Measurements from ENCODE around the gene DCC. TPM values are rescaled to one million over a fixed set of nuclear protein-coding genes. Genes with fewer than 3 reads are reported as not detected.

Gene DCC
- polyA plus RNA-seq, 1 of the 3 experiments (the other 2 are of a cell fraction) = 0.20 TPM

DNA sequence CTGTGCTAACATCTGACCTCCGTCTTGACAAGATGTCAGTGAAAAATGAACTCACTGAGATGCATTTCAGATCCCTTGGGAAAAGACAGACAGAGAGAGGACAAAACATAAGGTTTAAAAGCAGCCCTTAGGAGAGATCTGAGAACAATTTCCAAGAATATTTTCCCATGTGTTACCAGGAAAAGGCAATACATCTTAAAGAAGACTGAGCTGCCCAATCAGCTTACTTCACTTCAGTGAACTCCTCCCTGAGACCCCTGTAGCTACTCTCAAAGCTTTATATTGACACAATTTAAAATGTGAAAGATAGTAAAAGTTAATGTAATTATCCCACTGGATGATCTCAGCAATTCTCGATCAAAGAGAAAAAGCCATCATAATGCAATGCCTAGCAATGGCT, 505.0 kb downstream of the DCC start (continued):
- TF ChIP-seq, protein P1, sequence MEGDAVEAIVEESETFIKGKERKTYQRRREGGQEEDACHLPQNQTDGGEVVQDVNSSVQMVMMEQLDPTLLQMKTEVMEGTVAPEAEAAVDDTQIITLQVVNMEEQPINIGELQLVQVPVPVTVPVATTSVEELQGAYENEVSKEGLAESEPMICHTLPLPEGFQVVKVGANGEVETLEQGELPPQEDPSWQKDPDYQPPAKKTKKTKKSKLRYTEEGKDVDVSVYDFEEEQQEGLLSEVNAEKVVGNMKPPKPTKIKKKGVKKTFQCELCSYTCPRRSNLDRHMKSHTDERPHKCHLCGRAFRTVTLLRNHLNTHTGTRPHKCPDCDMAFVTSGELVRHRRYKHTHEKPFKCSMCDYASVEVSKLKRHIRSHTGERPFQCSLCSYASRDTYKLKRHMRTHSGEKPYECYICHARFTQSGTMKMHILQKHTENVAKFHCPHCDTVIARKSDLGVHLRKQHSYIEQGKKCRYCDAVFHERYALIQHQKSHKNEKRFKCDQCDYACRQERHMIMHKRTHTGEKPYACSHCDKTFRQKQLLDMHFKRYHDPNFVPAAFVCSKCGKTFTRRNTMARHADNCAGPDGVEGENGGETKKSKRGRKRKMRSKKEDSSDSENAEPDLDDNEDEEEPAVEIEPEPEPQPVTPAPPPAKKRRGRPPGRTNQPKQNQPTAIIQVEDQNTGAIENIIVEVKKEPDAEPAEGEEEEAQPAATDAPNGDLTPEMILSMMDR (IDR thresholded peaks at IDR 0.05) = no peak
- no peak for TF ChIP-seq REST (IDR thresholded peaks at IDR 0.05; ENCODE audit: low read depth, low read length)
- TF ChIP-seq FOXM1 (IDR thresholded peaks at IDR 0.05; ENCODE audit: low read depth) = no peak
- no peak for TF ChIP-seq MXI1 (IDR thresholded peaks at IDR 0.05; ENCODE audit: low read depth, low read length)
- TF ChIP-seq, protein P2, sequence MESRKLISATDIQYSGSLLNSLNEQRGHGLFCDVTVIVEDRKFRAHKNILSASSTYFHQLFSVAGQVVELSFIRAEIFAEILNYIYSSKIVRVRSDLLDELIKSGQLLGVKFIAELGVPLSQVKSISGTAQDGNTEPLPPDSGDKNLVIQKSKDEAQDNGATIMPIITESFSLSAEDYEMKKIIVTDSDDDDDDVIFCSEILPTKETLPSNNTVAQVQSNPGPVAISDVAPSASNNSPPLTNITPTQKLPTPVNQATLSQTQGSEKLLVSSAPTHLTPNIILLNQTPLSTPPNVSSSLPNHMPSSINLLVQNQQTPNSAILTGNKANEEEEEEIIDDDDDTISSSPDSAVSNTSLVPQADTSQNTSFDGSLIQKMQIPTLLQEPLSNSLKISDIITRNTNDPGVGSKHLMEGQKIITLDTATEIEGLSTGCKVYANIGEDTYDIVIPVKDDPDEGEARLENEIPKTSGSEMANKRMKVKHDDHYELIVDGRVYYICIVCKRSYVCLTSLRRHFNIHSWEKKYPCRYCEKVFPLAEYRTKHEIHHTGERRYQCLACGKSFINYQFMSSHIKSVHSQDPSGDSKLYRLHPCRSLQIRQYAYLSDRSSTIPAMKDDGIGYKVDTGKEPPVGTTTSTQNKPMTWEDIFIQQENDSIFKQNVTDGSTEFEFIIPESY (IDR thresholded peaks at IDR 0.05; ENCODE audit: borderline replicate concordance, low read depth) = no peak
- no peak for TF ChIP-seq SIN3A (IDR thresholded peaks at IDR 0.05; ENCODE audit: borderline replicate concordance, low read depth, low read length)
- TF ChIP-seq MEF2A (IDR thresholded peaks at IDR 0.05; ENCODE audit: borderline replicate concordance, low read depth) = no peak
- TF ChIP-seq JUND (IDR thresholded peaks at IDR 0.05) = no peak

DNA sequence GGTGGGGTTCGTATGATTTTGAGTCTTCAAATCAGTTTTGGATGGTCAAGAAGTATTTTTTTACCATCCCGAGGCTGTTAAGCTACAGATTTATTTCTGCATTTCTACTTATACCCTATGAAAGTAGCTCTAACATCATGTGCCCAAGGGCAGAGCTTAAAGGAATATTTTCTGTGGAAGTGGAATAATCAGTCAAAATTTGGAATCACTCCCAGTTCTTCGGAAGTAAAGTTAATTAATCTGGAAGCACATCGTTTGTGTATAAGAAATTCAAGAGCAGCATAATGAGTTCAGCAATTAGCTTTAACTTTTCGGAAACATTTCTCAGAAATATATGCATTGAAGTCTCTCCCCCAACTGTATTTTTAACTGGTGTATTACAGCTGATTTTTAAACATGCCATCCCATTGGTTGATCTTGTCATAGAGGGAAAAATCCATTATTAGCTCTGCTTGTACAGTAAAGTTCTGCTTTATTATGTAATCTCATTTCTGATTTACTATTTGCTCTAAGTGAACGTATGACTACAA, 510.1 kb downstream of the DCC start:
- no peaks in the 10 kb centered on the region for H3F3A ChIP-seq (replicated peaks; ENCODE audit: insufficient read depth)
- no peaks in the 10 kb centered on the region for H3K79me2 ChIP-seq (ENCODE audit: insufficient read depth)
- H3K9me2 ChIP-seq = no peaks in the 10 kb centered on the region
- H3K4me3 ChIP-seq (ENCODE audit: low read depth in 2 of 2, low read length in 1 of 2) = no peak overlapping the region
- TF ChIP-seq TCF12 (IDR thresholded peaks at IDR 0.05) (no peak), POLR2AphosphoS5 (IDR thresholded peaks at IDR 0.05; ENCODE audit: low read depth, low read length) (no peak), RAD21 (IDR thresholded peaks at IDR 0.05; ENCODE audit: low read length) (no peak), YY1 (IDR thresholded peaks at IDR 0.05; ENCODE audit: low read depth) (no peak), JUND (IDR thresholded peaks at IDR 0.05) (no peak), CHD2 (IDR thresholded peaks at IDR 0.05; ENCODE audit: low read length, partially characterized antibody) (no peak), MEF2A (IDR thresholded peaks at IDR 0.05; ENCODE audit: borderline replicate concordance, low read depth) (no peak), FOSL2 (IDR thresholded peaks at IDR 0.05; ENCODE audit: borderline replicate concordance, low read depth) (no peak), RXRA (IDR thresholded peaks at IDR 0.05; ENCODE audit: borderline replicate concordance, low read depth) (no peak), RFX5 (IDR thresholded peaks at IDR 0.05; ENCODE audit: low read length) (no peak), EP300 (IDR thresholded peaks at IDR 0.05; ENCODE audit: borderline replicate concordance in 1 of 2, low read depth in 1 of 2, low read length in 1 of 2) (no peak), SIN3A (IDR thresholded peaks at IDR 0.05; ENCODE audit: borderline replicate concordance, low read depth, low read length) (no peak), MXI1 (IDR thresholded peaks at IDR 0.05; ENCODE audit: low read depth, low read length) (no peak), NRF1 (IDR thresholded peaks at IDR 0.05; ENCODE audit: low read depth, low read length) (no peak), GATA2 (CRISPR knock-in tag; IDR thresholded peaks at IDR 0.05) (no peak)
- TF ChIP-seq, protein P3, sequence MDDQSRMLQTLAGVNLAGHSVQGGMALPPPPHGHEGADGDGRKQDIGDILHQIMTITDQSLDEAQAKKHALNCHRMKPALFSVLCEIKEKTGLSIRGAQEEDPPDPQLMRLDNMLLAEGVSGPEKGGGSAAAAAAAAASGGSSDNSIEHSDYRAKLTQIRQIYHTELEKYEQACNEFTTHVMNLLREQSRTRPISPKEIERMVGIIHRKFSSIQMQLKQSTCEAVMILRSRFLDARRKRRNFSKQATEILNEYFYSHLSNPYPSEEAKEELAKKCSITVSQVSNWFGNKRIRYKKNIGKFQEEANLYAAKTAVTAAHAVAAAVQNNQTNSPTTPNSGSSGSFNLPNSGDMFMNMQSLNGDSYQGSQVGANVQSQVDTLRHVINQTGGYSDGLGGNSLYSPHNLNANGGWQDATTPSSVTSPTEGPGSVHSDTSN (IDR thresholded peaks at IDR 0.05) = no peak
- TF ChIP-seq, protein P2 (IDR thresholded peaks at IDR 0.05; ENCODE audit: borderline replicate concordance, low read depth) = no peak
- no peaks in the 10 kb centered on the region for H3K27me3 ChIP-seq (ENCODE audit: insufficient read depth)
- no peak overlapping the region for H3K27ac ChIP-seq (ENCODE audit: low read depth in 2 of 2, low read length in 1 of 2)
- H3K9ac ChIP-seq = no peak overlapping the region
- H3K4me1 ChIP-seq (ENCODE audit: control insufficient read depth in 1 of 2, insufficient read depth in 2 of 2, low read depth in 1 of 2, low read length in 1 of 2) = no peaks in the 10 kb centered on the region
- DNase-seq = no peak
- no peak overlapping the region for H3K4me2 ChIP-seq
- WGBS (ENCODE audit: low lambda C conversion rate) = 22% methylated on average over 6 of the region's 6 CpGs
- no peaks in the 10 kb centered on the region for H4K20me1 ChIP-seq (ENCODE audit: insufficient read depth)
- H2AFZ ChIP-seq (ENCODE audit: low read depth) = no peak overlapping the region
- H3K9me3 ChIP-seq = no peaks in the 10 kb centered on the region
- ChIA-PET CTCF (interaction anchor here (0.7 kb wide), 1 partner anchor 24 kb away, joined by 3 read pairs; no protein-coding TSS in a partner anchor), POLR2A (no interaction called here)
- H3K36me3 ChIP-seq (replicated peaks in 1 of 2; ENCODE audit: control insufficient read depth in 1 of 2, insufficient read depth in 2 of 2, low read length in 1 of 2) = no peaks in the 10 kb centered on the region
